Activated CD8-positive, alpha-beta T cell treated with anti-CD3 and anti-CD28 coated beads for 36 hours (primary cell): ENCODE data around the gene STK39. TPM values are rescaled to one million over a fixed set of nuclear protein-coding genes. Genes with fewer than 3 reads are reported as not detected.

Source experiments
- ATAC-seq: fragments of 200-7000 bp; cut with Tn5 transposase; one replicate; pipeline ENCODE4 v1.10.0; 2021; ENCODE audit warnings: mild to moderate bottlenecking, moderate library complexity
- CTCF ChIA-PET: fragments of 350-600 bp; sonication (Branson Sonifier 250); formaldehyde crosslinking; loops from one replicate; lab custom pipeline; 2021; ENCODE audit warnings: antibody characterized with exemption; lab: Charles Lee
- POLR2A ChIA-PET: fragments of 350-600 bp; sonication (Branson Sonifier 250); formaldehyde crosslinking; loops from one replicate; lab custom pipeline; 2021; ENCODE audit warnings: antibody characterized with exemption; lab: Charles Lee
- DNase-seq: peaks from one replicate; pipeline ENCODE4 v3.0.0-alpha.2; 2020
- H3K27ac Mint-ChIP-seq: one replicate; pipeline ENCODE4 v1.8.0; 2021; ENCODE audit warnings: mild to moderate bottlenecking, mixed read lengths
- H3K27me3 Mint-ChIP-seq: one replicate; pipeline ENCODE4 v1.8.0; 2021; ENCODE audit warnings: mixed read lengths
- H3K36me3 Mint-ChIP-seq: one replicate; pipeline ENCODE4 v1.8.0; 2021; ENCODE audit warnings: low read depth, mixed read lengths
- H3K4me1 Mint-ChIP-seq: one replicate; pipeline ENCODE4 v1.8.0; 2021; ENCODE audit warnings: low read depth, mixed read lengths
- H3K4me3 Mint-ChIP-seq: one replicate; pipeline ENCODE4 v1.8.0; 2021; ENCODE audit warnings: mild to moderate bottlenecking, moderate library complexity, mixed read lengths
- H3K9me3 Mint-ChIP-seq: one replicate; pipeline ENCODE4 v1.8.0; 2021; ENCODE audit warnings: mixed read lengths
- CTCF ChIP-seq: fragments of 200-600 bp; IDR thresholded peaks from one replicate; pipeline ENCODE4 v1.8.0; 2022; ENCODE audit warnings: antibody characterized with exemption, mild to moderate bottlenecking
- intact Hi-C: fragments of 100-400 bp; cut with micrococcal nuclease; formaldehyde crosslinking; loops from one replicate; pipeline ENCODE4 v1.10.0; 2022
- total RNA-seq, 2 experiments: library from RNA; stranded (reverse); gene quantifications; one replicate each; pipeline ENCODE4 v1.2.3, GENCODE V29; 2021

Gene STK39
- total RNA-seq, 2 experiments from 2014 or later, result 32.8 to 33.9 TPM

GRCh38 chr2:168208652-168209051 lies 38.7 kb downstream of the STK39 start:
- DNase-seq (peak; percentile 25), ATAC-seq (no peak)
- H3K4me3 Mint-ChIP-seq, result no peak overlapping the region
- H3K36me3 Mint-ChIP-seq, result peaks cover 16% of the 10 kb centered on the region
- TF ChIP-seq CTCF, result no peak
- peak overlapping the region; percentile 10 for H3K27ac Mint-ChIP-seq
- H3K27me3 Mint-ChIP-seq, result no peaks in the 10 kb centered on the region
- no peaks in the 10 kb centered on the region for H3K9me3 Mint-ChIP-seq
- intact Hi-C loops, result no loop called here
- POLR2A ChIA-PET, result interaction anchor here (0.6 to 4.0 kb wide), 2 partner anchors 14 to 62 kb away, joined by 3 to 22 read pairs; no protein-coding TSS in a partner anchor
- CTCF ChIA-PET, result interaction anchor here (1.0 to 1.9 kb wide), 2 partner anchors 13 to 31 kb away, joined by 3 to 7 read pairs; no protein-coding TSS in a partner anchor
- H3K4me1 Mint-ChIP-seq, result peaks cover 54% of the 10 kb centered on the region

- CTCF ChIA-PET, result interaction anchor here (2.7 kb wide), 1 partner anchor 12 kb away, joined by 12 read pairs; no protein-coding TSS in a partner anchor
- H3K9me3 Mint-ChIP-seq, result no peaks in the 10 kb centered on the region
- no peaks in the 10 kb centered on the region for H3K27me3 Mint-ChIP-seq
- H3K4me1 Mint-ChIP-seq, result peaks cover 55% of the 10 kb centered on the region
- peak overlapping the region; percentile 7 for H3K27ac Mint-ChIP-seq
- DNase-seq, result no peak
- ATAC-seq, result no peak
- TF ChIP-seq CTCF, result no peak
- intact Hi-C loops, result no loop called here
- H3K36me3 Mint-ChIP-seq, result peaks cover 20% of the 10 kb centered on the region
- H3K4me3 Mint-ChIP-seq, result no peak overlapping the region
- POLR2A ChIA-PET, result interaction anchor here (0.6 to 1.4 kb wide), 2 partner anchors 12 to 62 kb away, joined by 3 to 8 read pairs; no protein-coding TSS in a partner anchor
Observed at GRCh38 chr2:168207851-168208250, 39.5 kb downstream of the STK39 start.

- no peak overlapping the region for H3K4me3 Mint-ChIP-seq
- no peaks in the 10 kb centered on the region for H3K27me3 Mint-ChIP-seq
- H3K36me3 Mint-ChIP-seq, result peaks cover 18% of the 10 kb centered on the region
- POLR2A ChIA-PET, result no interaction called here
- H3K27ac Mint-ChIP-seq, result no peak overlapping the region
- no peak for ATAC-seq
- H3K4me1 Mint-ChIP-seq, result peaks cover 50% of the 10 kb centered on the region
- intact Hi-C loops, result no loop called here
- DNase-seq, result no peak
- TF ChIP-seq CTCF, result no peak
- no peaks in the 10 kb centered on the region for H3K9me3 Mint-ChIP-seq
- CTCF ChIA-PET, result no interaction called here
Observed at GRCh38 chr2:168203762-168204693, 43.4 kb downstream of the STK39 start.

- ATAC-seq (no peak), DNase-seq (no peak)
- H3K36me3 Mint-ChIP-seq, result peaks cover 13% of the 10 kb centered on the region
- H3K27ac Mint-ChIP-seq, result no peak overlapping the region
- ChIA-PET POLR2A (interaction anchor here (1.2 to 1.5 kb wide), 2 partner anchors 9 to 20 kb away, joined by 3 to 5 read pairs; no protein-coding TSS in a partner anchor), CTCF (interaction anchor here (0.7 to 1.3 kb wide), 4 partner anchors 9 to 133 kb away, joined by 3 read pairs; no protein-coding TSS in a partner anchor)
- peaks cover 45% of the 10 kb centered on the region for H3K4me1 Mint-ChIP-seq
- intact Hi-C loops, result no loop called here
- no peaks in the 10 kb centered on the region for H3K9me3 Mint-ChIP-seq
- no peak for TF ChIP-seq CTCF
- H3K4me3 Mint-ChIP-seq, result no peak overlapping the region
- no peaks in the 10 kb centered on the region for H3K27me3 Mint-ChIP-seq
Observed at GRCh38 chr2:168201584-168202116, 45.7 kb downstream of the STK39 start.
